ENCODE measurements around the gene TBC1D12. TPM values are rescaled to one million over a fixed set of nuclear protein-coding genes. Genes with fewer than 3 reads are reported as not detected.

TBC1D12 gene
- total RNA-seq, 6 experiments from 2014 or later, result 4.9 to 7.1 (median 5.4) TPM

GRCh38 chr10:94432443-94432842 is 30.1 kb downstream of the TBC1D12 start:
- H3K36me3 Mint-ChIP-seq (ENCODE audit: low read depth), result peaks cover 12% of the 10 kb centered on the region

GRCh38 chr10:94439275-94439861 is 37.0 kb downstream of the TBC1D12 start:
- peaks cover 16% of the 10 kb centered on the region for H3K9me3 Mint-ChIP-seq
- H3K27ac Mint-ChIP-seq, result no peak overlapping the region
- DNase-seq, result no peak
- TF ChIP-seq CTCF (IDR thresholded peaks at IDR 0.05), result no peak; the same call in 1 of the 2 replicates
- H3K27me3 Mint-ChIP-seq (ENCODE audit: insufficient read depth), result no peaks in the 10 kb centered on the region
- H3K36me3 Mint-ChIP-seq (ENCODE audit: low read depth), result peaks cover 19% of the 10 kb centered on the region
- no peaks in the 10 kb centered on the region for H3K4me1 Mint-ChIP-seq (ENCODE audit: low read depth)
- no peak overlapping the region for H3K4me3 Mint-ChIP-seq

More at GRCh38 chr10:94432443-94432842, 30.1 kb downstream of the TBC1D12 start:
- TF ChIP-seq CTCF (IDR thresholded peaks at IDR 0.05), result no peak
- H3K27ac Mint-ChIP-seq, result no peak overlapping the region
- H3K4me3 Mint-ChIP-seq, result no peak overlapping the region
- H3K9me3 Mint-ChIP-seq, result peaks cover 8% of the 10 kb centered on the region
- DNase-seq, result no peak
- no peaks in the 10 kb centered on the region; the same call in 1 of the 2 replicates for H3K27me3 Mint-ChIP-seq (ENCODE audit: insufficient read depth)
- peaks cover 18% of the 10 kb centered on the region for H3K4me1 Mint-ChIP-seq (ENCODE audit: low read depth)

GRCh38 chr10:94440096-94440495 is 37.8 kb downstream of the TBC1D12 start:
- no peaks in the 10 kb centered on the region for H3K27me3 Mint-ChIP-seq (ENCODE audit: insufficient read depth)
- no peak overlapping the region for H3K4me3 Mint-ChIP-seq
- no peak for DNase-seq
- TF ChIP-seq CTCF (IDR thresholded peaks at IDR 0.05), result no peak
- peaks cover 16% of the 10 kb centered on the region for H3K9me3 Mint-ChIP-seq
- no peak overlapping the region for H3K27ac Mint-ChIP-seq
- peaks cover 19% of the 10 kb centered on the region for H3K36me3 Mint-ChIP-seq (ENCODE audit: low read depth)
- H3K4me1 Mint-ChIP-seq (ENCODE audit: low read depth), result no peaks in the 10 kb centered on the region

GRCh38 chr10:94443047-94443446 is 40.7 kb downstream of the TBC1D12 start:
- Mint-ChIP-seq H3K4me1 (ENCODE audit: low read depth) (no peaks in the 10 kb centered on the region), H3K27ac (no peak overlapping the region), H3K36me3 (ENCODE audit: low read depth) (0 out of 2 replicates have a peak, but pooled peaks cover 1% of the 10 kb centered on the region), H3K9me3 (peaks cover 2% of the 10 kb centered on the region; the same call in 1 of the 2 replicates), H3K4me3 (no peak overlapping the region), H3K27me3 (ENCODE audit: insufficient read depth) (no peaks in the 10 kb centered on the region)
- DNase-seq, result no peak
- TF ChIP-seq CTCF (IDR thresholded peaks at IDR 0.05), result no peak

GRCh38 chr10:94443549-94443948 is 41.2 kb downstream of the TBC1D12 start:
- Mint-ChIP-seq H3K27me3 (ENCODE audit: insufficient read depth) (no peaks in the 10 kb centered on the region), H3K4me3 (no peak overlapping the region), H3K27ac (no peak overlapping the region), H3K36me3 (ENCODE audit: low read depth) (no peaks in the 10 kb centered on the region), H3K4me1 (ENCODE audit: low read depth) (no peaks in the 10 kb centered on the region), H3K9me3 (no peaks in the 10 kb centered on the region)
- no peak for DNase-seq
- TF ChIP-seq CTCF (IDR thresholded peaks at IDR 0.05), result no peak
